IPS-18c (cell line): Measurements from ENCODE around the gene ACTRT3.

Experiments
- H3K4me3 ChIP-seq: 2 replicates; pipeline ENCODE4 v1.7.0; 2013; ENCODE audit warnings: low read depth, mild to moderate bottlenecking, low read length, moderate library complexity; ENCODE audit not compliant: insufficient read depth
- H3K9me3 ChIP-seq: one replicate; pipeline ENCODE4 v1.6.1; 2013; ENCODE audit warnings: mild to moderate bottlenecking, low read length, moderate library complexity; ENCODE audit not compliant: control insufficient read depth, insufficient read depth

ACTRT3 gene

DNA sequence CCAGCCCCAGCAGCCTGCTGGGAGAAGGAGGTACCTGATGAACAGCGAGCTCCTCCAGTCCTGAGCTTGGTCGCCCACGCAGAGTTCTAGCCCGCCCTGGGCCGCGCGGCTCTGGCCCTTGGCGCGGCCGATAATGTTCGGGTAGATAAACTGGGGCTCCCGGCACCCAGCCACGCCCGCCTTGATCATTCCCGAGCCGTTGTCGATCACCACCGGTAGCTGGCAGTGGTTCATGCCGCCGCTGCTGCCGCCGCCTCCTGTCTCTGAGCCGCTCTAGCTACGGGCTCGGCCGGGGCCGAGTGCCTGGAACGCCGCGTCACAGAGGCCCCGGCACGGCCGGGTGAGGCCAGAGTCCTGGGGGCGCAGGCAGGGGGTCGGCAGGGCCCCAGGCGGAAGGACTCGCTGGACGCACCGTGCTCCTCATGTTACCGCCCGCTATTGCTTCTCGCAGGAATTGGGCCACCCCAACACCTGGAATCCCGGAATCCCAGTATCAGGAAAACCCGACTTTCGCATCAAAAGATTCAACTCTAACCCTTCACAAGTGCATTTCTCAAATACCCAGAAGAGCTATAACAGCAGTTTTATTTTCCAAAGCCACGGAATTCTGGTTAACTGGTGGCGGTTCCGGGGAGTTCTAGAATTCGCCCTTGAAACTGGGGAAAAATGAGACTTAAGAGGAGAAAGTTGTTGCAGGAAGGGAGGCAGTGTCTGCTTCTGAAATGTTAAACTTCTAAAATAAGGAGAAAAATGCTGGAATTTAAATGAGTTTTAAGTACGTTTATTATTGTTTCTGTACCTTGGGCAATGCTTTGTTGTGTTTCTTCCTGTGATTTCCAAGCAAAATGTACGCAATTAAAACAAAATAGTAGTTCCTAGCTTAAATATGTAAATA is at the start of gene ACTRT3:
TSS of gene ACTRT3 (minus strand) at position 275 of the 895 bp plus-strand sequence. CDS start at position 234, 41 bp downstream.
- H3K4me3 ChIP-seq: peak within 1 kb of the TSS; percentile 49
- no peaks in the 10 kb centered on the region for H3K9me3 ChIP-seq

DNA sequence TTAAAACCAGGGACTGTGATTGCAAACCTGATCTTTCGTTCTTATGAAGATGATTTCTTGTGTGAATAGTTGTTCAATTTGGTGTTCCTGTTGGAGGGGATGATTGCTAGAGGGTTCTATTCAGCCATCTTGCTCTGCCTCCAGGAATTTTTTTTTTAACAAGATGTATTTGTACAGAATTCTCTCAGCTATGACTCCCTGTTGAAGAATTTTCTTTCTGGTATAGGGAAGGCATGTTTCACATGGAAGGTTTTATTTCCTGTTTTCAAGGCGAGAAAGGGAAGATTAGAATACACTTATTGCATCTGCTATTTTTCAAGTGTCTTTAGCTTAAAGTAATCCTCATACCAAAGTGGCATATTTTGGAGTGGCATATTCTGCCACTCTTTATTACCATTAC is 49.0 kb upstream of the ACTRT3 start:
- Histone ChIP-seq H3K9me3 (no peaks in the 10 kb centered on the region), H3K4me3 (no peak overlapping the region)

DNA sequence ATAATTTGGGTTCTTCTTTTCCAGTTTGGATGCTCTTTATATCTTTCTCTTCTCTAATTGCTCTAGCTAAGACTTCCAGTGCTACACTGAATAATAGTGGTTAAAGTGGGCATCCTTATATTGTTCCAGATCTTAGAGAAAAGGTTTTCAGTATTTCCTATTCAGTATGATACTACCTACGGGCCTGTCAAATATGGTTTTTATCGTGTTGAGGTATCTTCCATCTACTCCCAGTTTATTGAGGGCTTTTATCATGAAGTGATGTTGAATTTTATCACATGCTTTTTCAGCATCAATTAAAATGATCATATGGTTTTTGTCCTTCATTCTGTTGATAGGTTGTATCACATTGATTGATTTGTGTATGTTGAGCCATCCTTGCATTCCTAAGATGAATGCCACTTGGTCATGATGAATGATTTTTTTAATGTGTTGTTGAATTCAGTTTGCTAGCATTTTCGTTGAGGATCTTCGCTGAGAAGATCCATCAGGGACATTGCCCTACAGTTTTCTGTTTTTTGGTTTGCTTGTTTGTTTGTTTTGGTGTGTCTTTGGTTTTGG is 46.3 kb upstream of the ACTRT3 start:
- no peak overlapping the region for H3K4me3 ChIP-seq
- H3K9me3 ChIP-seq: peaks cover 2% of the 10 kb centered on the region

DNA sequence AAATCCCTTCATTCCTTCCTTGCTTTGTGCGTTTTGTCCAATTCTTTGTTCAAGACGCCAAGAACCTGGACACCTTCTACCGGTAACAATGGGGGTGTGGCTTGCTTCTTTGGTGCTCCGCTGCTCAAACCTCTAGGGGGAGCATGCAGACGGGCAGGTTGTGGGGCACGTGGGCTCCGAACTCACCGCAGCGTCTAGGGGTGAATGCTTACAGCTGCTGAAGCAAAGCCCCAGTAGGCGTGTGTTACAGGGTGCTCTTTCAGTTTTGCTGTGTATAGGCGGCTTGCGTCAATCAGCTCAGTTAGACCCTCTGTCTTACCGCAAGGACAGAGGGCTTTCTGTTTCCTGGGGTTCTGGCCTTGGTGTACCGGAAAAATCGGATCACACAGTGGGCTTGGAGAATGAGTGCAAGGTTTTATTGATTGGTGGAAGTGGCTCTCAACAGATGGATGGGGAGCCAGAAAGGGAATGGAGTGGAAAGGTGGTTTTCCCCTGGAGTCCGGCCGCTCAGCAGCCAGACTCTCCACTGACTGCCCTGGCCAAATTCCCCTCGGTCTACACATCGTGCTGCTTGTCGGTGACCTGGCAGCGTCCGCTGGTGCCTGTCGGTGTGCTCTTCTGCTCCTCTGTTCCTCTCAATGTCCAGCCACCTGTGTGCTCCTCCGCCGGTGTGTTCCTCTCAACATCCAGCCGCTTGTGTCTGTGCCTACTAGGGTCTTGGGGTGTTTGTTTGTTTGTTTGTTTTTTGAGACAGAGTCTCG is 44.6 kb upstream of the ACTRT3 start:
- H3K4me3 ChIP-seq: no peak overlapping the region
- peaks cover 2% of the 10 kb centered on the region for H3K9me3 ChIP-seq

DNA sequence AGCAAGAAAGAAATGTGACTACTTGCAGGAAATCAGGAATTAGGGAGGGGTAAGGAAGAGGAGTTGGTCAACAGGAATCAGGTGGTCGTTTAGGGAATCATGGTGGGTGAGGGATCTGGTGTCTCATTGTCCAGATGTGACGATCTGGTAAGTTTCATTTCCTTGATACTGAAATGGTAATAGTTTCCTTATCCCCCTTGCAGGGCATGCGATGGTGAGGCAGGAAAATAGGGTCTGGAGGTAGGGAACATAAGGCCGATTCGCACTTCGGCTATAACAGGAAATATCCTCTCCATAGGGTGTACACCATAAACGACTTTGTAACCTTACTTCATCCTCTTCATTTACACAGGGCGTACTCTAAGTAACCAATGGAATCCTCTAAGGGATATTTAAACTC is 43.9 kb upstream of the ACTRT3 start:
- H3K9me3 ChIP-seq: peaks cover 2% of the 10 kb centered on the region
- H3K4me3 ChIP-seq: peak overlapping the region; percentile 66; the same call in 1 of the 2 replicates

DNA sequence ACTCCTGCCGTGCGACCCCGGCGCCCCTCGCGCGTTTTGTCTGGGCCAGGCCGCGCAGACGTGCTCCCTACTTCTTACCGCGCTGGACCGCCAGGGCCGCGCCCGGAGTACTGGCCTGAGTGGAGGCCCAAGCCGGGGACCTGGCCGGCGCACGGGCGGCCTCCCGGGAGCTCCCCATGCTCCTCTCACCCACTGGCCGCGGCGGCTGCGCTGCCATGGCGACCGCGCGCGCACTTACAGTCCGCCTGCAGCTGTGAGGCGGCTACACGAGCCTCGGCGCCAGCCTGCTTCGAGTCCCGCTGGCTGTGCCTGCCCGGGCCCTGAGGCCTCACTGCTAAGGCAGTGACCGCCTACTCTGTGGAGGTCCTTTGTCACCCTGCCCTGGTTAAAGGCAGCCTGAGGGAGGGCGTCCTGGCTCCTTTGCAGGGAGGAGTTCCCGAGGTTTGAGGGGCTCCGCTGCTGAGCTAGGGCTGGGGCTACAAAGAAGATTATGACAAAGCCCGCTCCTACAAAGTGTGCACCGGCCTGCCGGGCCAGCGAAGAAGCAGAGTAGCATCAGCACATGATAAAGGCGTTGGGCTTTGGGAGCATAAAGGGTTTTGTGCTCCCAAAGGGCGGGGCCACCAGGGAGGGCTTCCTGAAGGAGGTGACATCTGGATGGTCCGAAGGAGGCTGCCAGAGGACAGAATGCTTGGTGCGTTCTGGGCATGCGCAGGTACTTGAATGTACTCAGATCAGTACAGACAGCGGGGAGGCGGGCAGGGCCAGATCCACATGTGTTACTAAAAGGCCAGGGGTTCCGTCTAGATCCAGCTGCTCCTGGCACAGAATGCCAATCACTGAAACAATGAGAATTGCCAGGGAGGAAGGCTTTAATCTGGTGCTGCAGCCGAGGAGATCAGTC is 43.2 kb upstream of the ACTRT3 start, which contains the start of the genes LRRC34 and LRRIQ4:
TSS of gene LRRC34 (minus strand) at position 573 of the 904 bp plus-strand sequence. CDS start at position 217, 356 bp downstream.
TSS of gene LRRIQ4 (plus strand) at position 539 of the 904 bp plus-strand sequence. CDS start 9,052 bp downstream, outside the sequence.
- peaks cover 2% of the 10 kb centered on the region for H3K9me3 ChIP-seq
- H3K4me3 ChIP-seq: peak within 1 kb of the TSS; percentile 66

DNA sequence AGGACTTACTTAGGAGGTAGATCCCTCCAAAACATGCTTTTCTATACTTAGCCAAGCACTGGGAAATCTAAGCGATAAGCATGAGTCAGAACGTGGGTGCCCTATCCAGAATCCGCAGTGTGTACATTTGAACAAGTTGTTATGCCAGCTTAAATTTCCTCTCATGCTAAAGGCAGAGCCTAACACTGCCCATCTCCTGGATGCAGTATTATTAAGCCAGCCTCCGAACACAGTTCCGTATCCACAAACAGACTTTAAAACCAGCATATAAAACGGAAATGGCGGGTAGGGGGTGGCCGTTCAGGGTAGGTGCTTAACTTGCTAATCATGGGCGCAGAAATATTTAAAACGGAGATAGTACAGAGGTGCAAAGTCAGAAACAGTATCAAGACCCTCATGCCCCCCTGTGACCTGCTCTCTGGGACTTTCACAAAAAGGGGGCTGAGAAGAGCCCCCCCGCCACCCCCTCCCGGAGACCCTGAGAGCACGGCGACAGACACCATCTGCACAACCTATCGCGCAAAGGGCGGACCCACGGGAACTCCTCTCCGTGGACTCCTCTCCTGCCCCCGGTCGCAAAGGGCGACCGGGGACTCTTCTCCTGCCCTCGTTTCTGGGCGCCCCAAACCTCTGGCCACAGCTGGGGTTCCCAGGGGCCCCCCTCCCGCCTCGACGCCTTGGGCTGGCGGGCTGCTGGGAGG is 42.4 kb upstream of the ACTRT3 start:
- H3K9me3 ChIP-seq: peaks cover 2% of the 10 kb centered on the region
- peak overlapping the region; percentile 66; the same call in 1 of the 2 replicates for H3K4me3 ChIP-seq

DNA sequence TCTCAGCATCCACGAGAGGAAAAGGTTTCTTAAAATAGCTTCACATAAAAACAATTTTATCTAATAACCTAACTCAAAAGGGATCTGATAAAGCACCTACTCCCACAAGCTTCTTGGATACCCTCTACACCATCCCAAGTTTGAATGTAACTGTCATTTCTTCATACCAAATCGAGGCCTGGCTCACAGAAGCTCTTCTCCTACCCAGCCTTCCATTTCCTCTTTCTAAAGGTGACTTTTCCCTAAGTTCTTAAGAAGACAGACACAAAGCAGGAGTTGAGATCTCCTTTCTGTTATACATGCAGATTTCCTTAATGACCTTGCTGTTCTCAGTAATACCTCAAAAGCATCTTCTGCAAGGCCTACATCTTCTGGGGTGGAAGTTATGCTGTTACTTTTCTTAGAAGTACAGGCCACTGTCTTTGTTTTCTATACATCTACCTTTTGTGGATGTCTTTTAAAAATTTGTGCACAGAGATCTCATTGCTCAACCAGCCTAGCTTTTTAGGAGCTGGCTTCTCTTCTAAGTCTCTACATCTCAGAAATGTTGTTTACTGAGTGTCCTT is 40.0 kb upstream of the ACTRT3 start:
- Histone ChIP-seq H3K9me3 (peaks cover 2% of the 10 kb centered on the region), H3K4me3 (no peak overlapping the region)

DNA sequence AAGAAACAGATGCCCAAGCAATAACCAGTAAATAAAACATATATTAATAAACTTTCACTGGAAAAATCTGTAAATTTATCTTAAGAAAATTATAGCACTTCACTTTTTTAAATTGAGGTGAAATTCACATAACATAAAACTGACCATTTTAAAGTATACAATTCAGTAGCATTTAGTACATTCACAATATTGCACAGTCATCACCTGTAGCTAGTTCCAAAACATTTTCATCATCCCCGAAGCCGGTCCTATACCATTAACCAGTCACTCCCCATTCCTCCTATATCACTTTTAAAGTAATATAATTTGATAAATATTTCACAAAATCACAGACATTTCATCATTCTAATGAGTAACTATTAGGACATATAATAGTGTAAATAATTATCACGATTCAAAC is 35.3 kb upstream of the ACTRT3 start:
- Histone ChIP-seq H3K4me3 (no peak overlapping the region), H3K9me3 (no peaks in the 10 kb centered on the region)

DNA sequence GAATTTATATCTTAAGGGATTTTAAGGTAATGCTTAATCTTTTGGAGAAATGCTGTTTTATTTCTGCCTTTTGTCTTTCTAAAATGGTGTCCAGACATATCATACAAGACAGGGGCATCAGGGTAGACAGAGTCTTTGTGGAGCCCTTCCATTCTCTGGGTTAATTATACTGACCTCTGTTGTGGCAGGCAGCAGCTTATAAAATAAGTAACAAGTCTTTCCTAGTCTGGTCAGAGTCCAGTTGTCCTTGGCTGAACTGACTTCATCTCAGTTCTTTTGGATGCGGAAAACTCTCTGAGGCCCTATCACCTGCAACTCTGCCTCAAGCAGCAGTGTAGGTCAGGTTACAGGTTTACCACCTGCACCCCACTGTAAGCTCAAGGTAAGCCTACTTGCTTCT is 23.0 kb upstream of the ACTRT3 start:
- Histone ChIP-seq H3K9me3 (no peaks in the 10 kb centered on the region), H3K4me3 (no peak overlapping the region)

DNA sequence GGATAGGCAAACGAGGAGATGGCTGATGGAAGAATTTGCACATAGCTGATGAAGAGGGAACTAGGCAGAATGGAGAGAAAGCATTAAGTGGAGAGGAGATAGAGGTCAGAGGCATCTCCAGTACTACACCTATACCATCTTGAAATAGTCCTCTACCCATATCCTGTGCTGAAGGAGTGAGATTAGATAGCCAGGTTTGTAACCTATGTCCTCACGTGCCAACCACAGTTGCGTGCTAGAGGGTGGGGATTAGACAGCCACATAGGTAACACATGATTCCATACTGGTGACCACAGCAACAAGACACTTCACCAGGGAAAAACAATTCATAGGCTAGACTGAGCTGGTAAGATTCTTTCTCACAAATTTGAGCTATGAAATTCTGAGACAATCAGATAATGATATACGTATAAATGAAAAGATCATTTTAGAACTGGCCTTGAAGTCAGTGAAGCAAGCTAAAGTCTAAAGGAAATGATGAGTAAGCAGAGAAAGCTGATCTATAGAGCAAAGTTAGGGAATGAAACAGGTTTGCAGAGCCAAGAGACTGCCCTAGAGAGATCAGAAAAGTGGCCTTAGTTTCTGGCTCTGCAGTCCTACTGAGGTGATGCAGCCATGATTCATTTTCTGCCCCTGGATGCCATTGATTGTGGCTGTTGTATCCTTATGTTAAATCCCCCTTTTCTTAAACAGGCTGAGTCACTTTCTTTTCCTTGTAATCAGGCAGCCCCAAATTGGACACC is 21.5 kb upstream of the ACTRT3 start:
- Histone ChIP-seq H3K9me3 (no peaks in the 10 kb centered on the region), H3K4me3 (no peak overlapping the region)

DNA sequence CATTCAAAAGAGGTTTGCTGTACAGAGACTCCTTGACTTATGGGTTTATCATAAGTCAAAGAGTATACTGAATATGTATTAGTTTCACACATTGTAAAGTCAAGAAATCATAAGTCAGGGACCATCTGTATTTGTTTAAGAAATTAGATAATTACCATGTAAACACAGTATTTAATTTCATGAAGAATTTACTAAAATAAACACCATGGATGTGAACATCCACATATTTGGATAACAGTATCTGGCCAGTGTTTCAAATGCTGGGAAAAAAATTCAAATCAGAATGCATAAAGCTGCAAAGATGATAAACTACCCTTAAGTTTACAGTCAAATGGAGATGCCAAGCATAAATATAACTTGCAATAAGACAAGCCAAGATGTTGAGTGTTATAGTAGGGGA is 20.9 kb upstream of the ACTRT3 start:
- Histone ChIP-seq H3K9me3 (no peaks in the 10 kb centered on the region), H3K4me3 (no peak overlapping the region)

DNA sequence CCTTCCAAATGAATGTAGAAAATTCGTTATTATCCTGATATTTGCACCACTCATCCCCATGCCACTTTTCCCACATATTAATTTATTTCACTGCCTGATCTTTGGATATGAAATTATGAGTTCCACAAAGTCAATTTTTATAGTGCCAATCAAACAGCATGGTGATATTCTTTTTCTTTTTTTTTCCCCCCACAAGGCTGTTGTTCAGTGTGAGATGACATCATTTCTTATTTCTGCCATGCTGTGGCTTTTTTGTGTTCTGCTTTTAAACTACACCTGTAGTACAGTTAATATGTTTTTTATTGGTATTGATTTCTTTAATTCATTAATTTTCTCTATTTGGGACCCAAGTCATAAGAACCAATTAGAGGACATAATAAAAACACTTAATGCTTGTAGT is 18.4 kb upstream of the ACTRT3 start:
- H3K4me3 ChIP-seq: no peak overlapping the region
- no peaks in the 10 kb centered on the region for H3K9me3 ChIP-seq

DNA sequence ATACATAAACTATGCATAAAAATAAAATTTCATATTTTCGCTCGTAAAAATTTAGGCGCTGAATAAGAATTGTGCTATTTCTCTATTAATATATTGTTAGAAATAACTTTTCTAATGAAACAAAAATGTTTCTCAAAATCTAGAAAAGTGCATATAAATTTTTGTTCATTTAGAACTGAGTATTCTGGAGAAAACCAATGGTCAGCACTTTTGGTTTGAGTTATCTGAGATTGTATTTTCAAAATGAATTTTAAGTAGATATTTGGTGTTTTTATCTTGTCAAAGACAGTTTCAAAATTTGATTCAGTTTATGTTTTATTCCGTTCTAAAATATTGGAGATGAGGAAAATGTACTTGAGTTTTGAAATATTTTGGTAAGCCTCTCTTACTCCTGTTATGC is 17.8 kb upstream of the ACTRT3 start:
- Histone ChIP-seq H3K9me3 (no peaks in the 10 kb centered on the region), H3K4me3 (no peak overlapping the region)

DNA sequence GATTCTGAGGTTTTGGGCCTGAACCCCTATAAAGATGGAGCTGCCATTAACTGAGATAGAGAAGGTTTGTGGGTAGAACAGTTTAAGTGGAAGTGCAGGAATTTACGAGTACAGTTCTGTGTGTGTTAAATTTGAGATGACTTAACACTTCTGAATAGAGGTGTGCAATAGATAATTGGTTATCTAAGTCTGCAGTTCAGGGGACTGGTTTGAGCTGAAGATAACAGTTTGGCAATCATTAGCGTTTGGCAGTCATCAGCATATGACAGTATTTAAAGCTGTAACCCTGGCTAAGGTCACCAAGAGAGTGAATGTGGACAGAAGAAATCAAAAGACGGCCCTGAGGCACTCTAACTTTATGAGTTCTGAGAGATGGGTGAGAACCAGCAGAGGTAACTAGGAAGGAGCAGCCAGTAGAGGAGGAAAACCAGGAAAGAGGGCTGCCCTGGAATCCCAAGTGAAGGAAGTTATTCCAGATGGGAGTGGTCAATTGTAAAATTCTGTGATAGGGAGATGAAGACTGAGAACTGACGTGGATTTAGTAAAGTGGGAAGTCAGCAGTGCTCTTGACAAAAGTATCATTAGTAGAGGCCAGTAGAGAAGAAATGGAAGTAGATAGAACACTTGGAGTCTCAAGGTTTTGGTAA is 12.0 kb upstream of the ACTRT3 start:
- Histone ChIP-seq H3K9me3 (no peaks in the 10 kb centered on the region), H3K4me3 (no peak overlapping the region)
